ENCODE data around the gene IL32.
A peak's percentile ranks its signal among the peaks of the same experiment; 100 is the strongest.
"Not testable (repeated sequence)": the region's sequence is repeated elsewhere in the genome, so short reads cannot be mapped to it uniquely, and the experiment has no call there.

The IL32 gene

DNA sequence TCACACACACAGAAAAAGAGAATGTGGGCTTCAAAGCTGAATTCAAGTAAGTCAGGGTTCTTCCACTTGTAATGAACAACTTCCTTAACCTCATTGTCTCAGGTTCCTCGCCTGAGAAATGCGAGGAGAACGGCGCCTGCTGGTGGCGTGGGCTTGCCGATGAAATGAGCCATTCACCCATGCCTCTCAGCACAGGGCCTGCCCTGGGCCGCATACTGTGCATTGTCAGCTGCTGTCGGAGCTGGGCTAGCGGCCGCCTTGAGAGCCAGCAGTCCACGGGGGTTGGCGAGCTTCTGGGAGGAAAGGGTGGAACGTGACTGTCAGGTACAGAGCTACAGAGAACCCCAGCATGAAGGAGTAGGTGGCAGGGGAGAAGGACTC lies 12.1 kb upstream of the IL32 start:
- TF ChIP-seq, protein P1, sequence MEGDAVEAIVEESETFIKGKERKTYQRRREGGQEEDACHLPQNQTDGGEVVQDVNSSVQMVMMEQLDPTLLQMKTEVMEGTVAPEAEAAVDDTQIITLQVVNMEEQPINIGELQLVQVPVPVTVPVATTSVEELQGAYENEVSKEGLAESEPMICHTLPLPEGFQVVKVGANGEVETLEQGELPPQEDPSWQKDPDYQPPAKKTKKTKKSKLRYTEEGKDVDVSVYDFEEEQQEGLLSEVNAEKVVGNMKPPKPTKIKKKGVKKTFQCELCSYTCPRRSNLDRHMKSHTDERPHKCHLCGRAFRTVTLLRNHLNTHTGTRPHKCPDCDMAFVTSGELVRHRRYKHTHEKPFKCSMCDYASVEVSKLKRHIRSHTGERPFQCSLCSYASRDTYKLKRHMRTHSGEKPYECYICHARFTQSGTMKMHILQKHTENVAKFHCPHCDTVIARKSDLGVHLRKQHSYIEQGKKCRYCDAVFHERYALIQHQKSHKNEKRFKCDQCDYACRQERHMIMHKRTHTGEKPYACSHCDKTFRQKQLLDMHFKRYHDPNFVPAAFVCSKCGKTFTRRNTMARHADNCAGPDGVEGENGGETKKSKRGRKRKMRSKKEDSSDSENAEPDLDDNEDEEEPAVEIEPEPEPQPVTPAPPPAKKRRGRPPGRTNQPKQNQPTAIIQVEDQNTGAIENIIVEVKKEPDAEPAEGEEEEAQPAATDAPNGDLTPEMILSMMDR (IDR thresholded peaks at IDR 0.05; ENCODE audit: low read depth, low read length), result 0 out of 2 replicates have a peak, but pooled peaks have one; percentile 7
- H3K9me3 ChIP-seq (ENCODE audit: severe bottlenecking); H3K27ac ChIP-seq; H3K4me3 ChIP-seq (ENCODE audit: low read depth, low read length); DNase-seq; H3K27me3 ChIP-seq (ENCODE audit: insufficient read depth, low read depth, severe bottlenecking); H3K36me3 ChIP-seq: not testable (repeated sequence)

GRCh38 chr16:3054965-3055733 lies 10.3 kb upstream of the IL32 start:
- DNase-seq, result no peak

GRCh38 chr16:3055734-3056115 lies 9.7 kb upstream of the IL32 start:
- not testable (repeated sequence) for H3K9me3 ChIP-seq (ENCODE audit: severe bottlenecking); H3K4me3 ChIP-seq (ENCODE audit: low read depth, low read length); H3K27ac ChIP-seq; H3K27me3 ChIP-seq (ENCODE audit: insufficient read depth, low read depth, severe bottlenecking); DNase-seq; H3K36me3 ChIP-seq

More at GRCh38 chr16:3054965-3055733, 10.3 kb upstream of the IL32 start:
- TF ChIP-seq, protein P1 (IDR thresholded peaks at IDR 0.05; ENCODE audit: low read depth, low read length), result no peak
- Histone ChIP-seq H3K27me3 (ENCODE audit: insufficient read depth, low read depth, severe bottlenecking) (no peaks in the 10 kb centered on the region), H3K27ac (no peak overlapping the region), H3K36me3 (no peaks in the 10 kb centered on the region), H3K9me3 (ENCODE audit: severe bottlenecking) (no peaks in the 10 kb centered on the region), H3K4me3 (ENCODE audit: low read depth, low read length) (no peak overlapping the region)

DNA sequence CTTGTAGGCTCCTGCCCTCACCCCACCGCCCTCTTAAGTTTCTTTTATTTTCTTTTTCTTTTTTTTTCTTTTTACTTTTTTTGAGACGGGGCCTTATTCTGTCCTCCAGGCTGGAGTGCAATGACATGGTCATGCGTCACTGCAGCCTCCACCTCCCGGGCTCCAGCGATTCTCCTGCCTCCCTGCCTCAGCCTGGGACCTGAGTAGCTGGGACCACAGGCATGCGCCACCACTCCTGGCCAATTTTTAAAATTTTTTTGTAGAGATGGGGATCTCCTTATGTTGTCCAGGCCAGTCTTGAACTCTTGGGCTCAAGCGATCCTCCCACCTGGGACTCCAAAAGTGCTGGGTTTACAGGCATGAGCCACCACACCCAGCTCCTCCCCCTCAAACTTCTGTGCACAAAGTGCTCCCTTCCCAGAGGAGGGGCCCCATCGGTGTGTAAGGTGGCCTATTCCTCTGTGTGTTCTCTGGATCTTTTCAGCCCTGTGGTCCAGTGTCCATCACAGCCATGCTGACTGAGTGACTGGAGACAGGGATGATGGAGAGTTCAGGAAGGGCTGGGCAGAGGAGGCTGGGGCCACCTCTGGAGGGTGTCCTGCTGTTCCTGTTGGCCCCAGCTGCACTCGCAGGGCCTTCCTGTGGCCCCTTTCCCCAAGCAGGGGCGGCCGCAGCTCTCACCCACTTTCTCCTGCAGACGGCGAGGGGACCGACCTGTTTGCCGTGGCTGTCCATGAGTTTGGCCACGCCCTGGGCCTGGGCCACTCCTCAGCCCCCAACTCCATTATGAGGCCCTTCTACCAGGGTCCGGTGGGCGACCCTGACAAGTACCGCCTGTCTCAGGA lies 8.9 kb upstream of the IL32 start:
- DNase-seq, result no peak
- Histone ChIP-seq H3K27ac (no peak overlapping the region), H3K4me3 (ENCODE audit: low read depth, low read length) (no peak overlapping the region), H3K27me3 (ENCODE audit: insufficient read depth, low read depth, severe bottlenecking) (no peaks in the 10 kb centered on the region), H3K36me3 (no peaks in the 10 kb centered on the region), H3K9me3 (ENCODE audit: severe bottlenecking) (no peaks in the 10 kb centered on the region)
- TF ChIP-seq, protein P1 (IDR thresholded peaks at IDR 0.05; ENCODE audit: low read depth, low read length), result no peak

- DNase-seq, result no peak
- no peak overlapping the region for H3K4me3 ChIP-seq (ENCODE audit: low read depth, low read length)
- no peaks in the 10 kb centered on the region for H3K36me3 ChIP-seq
- no peaks in the 10 kb centered on the region for H3K27me3 ChIP-seq (ENCODE audit: insufficient read depth, low read depth, severe bottlenecking)
- TF ChIP-seq, protein P1 (IDR thresholded peaks at IDR 0.05; ENCODE audit: low read depth, low read length), result no peak
- H3K27ac ChIP-seq, result no peak overlapping the region
- H3K9me3 ChIP-seq (ENCODE audit: severe bottlenecking), result no peaks in the 10 kb centered on the region
Measured at GRCh38 chr16:3057181-3058138, 8.0 kb upstream of the IL32 start.

All from WERI-Rb-1 (cell line).